GM12801 (cell line): ENCODE data around the gene OTX2.

Source experiments
- CTCF ChIP-seq: IDR thresholded peaks from one replicate; pipeline ENCODE4 v1.5.1; 2011; ENCODE audit warnings: control low read depth; ENCODE audit not compliant: insufficient read length; ENCODE audit errors: extremely low read depth

Gene OTX2

GRCh38 chr14:56806760-56807159 lies 3.5 kb downstream of the OTX2 start:
- TF ChIP-seq CTCF, result no peak

DNA sequence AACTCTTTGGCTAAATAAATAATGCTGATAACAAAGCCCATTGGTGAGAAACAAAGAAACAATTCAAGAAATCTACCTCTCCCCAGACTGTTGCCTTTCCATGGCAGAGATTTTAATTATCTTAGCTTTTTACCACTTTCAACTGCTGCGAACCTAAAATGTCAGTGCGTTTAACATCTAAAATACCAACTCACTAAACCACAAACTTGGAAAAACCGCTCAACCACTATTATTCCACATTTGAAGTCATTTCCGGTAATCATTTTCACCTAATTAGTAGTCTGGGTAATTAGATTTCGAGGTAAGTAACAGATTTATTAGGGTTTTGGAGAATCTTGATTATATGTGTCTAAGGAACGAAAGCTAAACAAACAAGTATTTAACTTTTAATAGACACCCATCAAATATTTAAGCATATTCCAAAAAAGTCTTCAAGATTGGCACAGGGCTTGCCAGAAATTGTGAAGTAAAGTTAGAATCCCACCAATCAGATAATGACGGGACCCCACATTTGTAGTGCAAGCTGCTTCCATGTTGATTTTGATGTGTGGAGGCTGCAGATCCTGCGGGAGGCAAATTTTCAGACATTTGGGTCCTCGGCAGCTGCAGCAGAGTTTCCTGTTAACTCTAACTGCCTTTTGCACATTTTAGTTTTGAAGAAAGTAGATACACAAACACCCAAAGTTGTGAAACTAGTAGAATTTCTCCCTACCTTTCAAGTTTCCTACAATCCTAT lies 4.1 kb downstream of the OTX2 start:
- no peak for TF ChIP-seq CTCF

DNA sequence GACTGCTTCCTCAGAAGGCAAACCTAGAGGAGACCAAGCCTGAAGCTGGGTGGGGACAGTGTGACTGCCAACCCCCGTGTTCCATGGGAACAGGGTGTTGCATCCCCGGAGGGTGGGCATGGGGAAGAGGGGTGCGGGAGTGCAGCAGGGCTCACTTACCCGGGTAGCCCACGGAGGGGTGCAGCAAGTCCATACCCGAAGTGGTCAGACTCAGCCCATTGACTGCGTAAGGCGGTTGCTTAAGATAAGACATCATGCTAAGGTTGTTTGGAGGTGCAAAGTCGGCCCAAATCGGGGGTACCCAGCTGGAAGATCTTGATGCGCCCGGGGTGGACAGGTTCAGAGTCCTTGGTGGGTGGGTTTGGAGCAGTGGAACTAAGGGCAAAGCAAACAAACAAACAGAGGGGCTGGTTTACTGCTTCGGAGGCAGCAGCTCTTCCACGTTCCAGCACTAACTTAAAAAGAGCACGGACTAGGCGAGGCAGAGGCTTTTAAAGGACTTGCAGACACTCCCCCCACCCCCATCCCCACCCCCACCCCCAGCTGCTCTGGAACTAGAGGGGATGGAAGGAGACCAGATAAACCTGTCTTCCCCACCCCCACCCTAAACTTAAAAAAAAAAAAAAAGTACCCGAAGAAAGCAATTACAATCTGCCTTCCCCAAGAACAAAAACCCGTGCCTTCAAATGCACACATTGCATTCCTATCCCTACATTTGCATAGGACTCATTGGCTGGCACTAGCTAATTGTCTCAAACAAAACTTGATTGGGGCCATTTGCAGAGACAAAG lies 4.9 kb downstream of the OTX2 start:
- TF ChIP-seq CTCF, result no peak

GRCh38 chr14:56803816-56804535 lies 6.3 kb downstream of the OTX2 start:
- no peak for TF ChIP-seq CTCF

DNA sequence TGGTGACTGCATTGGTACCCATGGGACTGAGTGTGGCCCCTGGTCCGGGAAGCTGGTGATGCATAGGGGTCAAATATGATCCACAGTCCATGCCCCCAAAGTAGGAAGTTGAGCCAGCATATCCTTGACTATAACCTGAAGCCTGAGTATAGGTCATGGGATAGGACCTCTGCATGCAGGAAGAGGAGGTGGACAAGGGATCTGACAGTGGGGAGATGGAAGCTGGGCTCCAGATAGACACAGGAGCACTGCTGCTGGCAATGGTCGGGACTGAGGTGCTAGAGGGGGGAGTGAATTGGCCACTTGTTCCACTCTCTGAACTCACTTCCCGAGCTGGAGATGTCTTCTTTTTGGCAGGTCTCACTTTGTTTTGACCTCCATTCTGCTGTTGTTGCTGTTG lies 8.4 kb downstream of the OTX2 start:
- TF ChIP-seq CTCF, result no peak

GRCh38 chr14:56799343-56799645 lies 11.0 kb downstream of the OTX2 start:
- no peak for TF ChIP-seq CTCF
